Fibroblast of lung (primary cell): Measurements from ENCODE around the gene DNMT3L.

Experiments
- CTCF ChIP-seq, 2 donors: IDR thresholded peaks in 1 of 2; conservative IDR thresholded peaks in 1 of 2; 1 replicate in 1 of 2; 2 replicates in 1 of 2; pipeline ENCODE4 v1.5.1; 2011 to 2012; ENCODE audit warnings: low read length in 2 of 2, control low read depth in 1 of 2, inconsistent platforms in 1 of 2, low read depth in 1 of 2, mild to moderate bottlenecking in 1 of 2
- EZH2 ChIP-seq: IDR thresholded peaks from 2 replicates; pipeline ENCODE4 v1.5.1; 2012; ENCODE audit warnings: low read length, control low read depth, mild to moderate bottlenecking; ENCODE audit errors: missing control alignments

GRCh38 chr21:44292812-44293195, 31.1 kb upstream of the DNMT3L start:
- no peak for TF ChIP-seq CTCF (conservative IDR thresholded peaks at IDR 0.05 in 1 of 2, IDR thresholded peaks at IDR 0.05 in 1 of 2; ENCODE audit: low read depth in 1 of 2, low read length in 2 of 2)
- TF ChIP-seq EZH2: no peak
